Urothelium cell line (cell line): ENCODE measurements around the gene PHOX2B.
"Not testable (repeated sequence)": the region's sequence is repeated elsewhere in the genome, so short reads cannot be mapped to it uniquely, and the experiment has no call there.

Experiments
- DNase-seq: peaks from one replicate; pipeline ENCODE4 v3.0.0; 2011; ENCODE audit warnings: low spot score, mixed read lengths
- FAIRE-seq: peaks from 2 replicates; lab custom pipeline; 2011; peaks lifted over from hg19 to GRCh38; lab: Jason Lieb, UNC

PHOX2B gene

GRCh38 chr4:41749631-41750039 is 1.1 kb upstream of the PHOX2B start:
- DNase-seq (no peak), FAIRE-seq (no peak)

- DNase-seq (no peak), FAIRE-seq (no peak)
Measured at GRCh38 chr4:41748074-41748570, 403 bp downstream of the PHOX2B start.

- no peak for FAIRE-seq
- no peak for DNase-seq
Measured at GRCh38 chr4:41747230-41748055, 1.1 kb downstream of the PHOX2B start.

GRCh38 chr4:41746440-41747229 is 1.9 kb downstream of the PHOX2B start:
- FAIRE-seq (no peak), DNase-seq (no peak)

- no peak for DNase-seq
- FAIRE-seq: no peak
Measured at GRCh38 chr4:41746025-41746439, 2.5 kb downstream of the PHOX2B start.

- FAIRE-seq: no peak
- no peak for DNase-seq
Measured at GRCh38 chr4:41745292-41746024, 3.1 kb downstream of the PHOX2B start.

- FAIRE-seq (no peak), DNase-seq (no peak)
Measured at GRCh38 chr4:41744572-41745291, 3.8 kb downstream of the PHOX2B start.

- DNase-seq (no peak), FAIRE-seq (no peak)
Measured at GRCh38 chr4:41741354-41741753, 7.2 kb downstream of the PHOX2B start.

GRCh38 chr4:41737491-41737890 is 11.0 kb downstream of the PHOX2B start:
- FAIRE-seq, DNase-seq: not testable (repeated sequence)

- FAIRE-seq: no peak
- peak; percentile 22 for DNase-seq
Measured at GRCh38 chr4:41734371-41734770, 14.2 kb downstream of the PHOX2B start.

- DNase-seq: no peak
- no peak for FAIRE-seq
Measured at GRCh38 chr4:41731569-41732126, 16.9 kb downstream of the PHOX2B start.

GRCh38 chr4:41728573-41728913 is 20.0 kb downstream of the PHOX2B start:
- no peak for DNase-seq
- FAIRE-seq: peak; percentile 66

- FAIRE-seq: no peak
- no peak for DNase-seq
Measured at GRCh38 chr4:41727861-41728572, 20.5 kb downstream of the PHOX2B start.

- no peak for DNase-seq
- no peak for FAIRE-seq
Measured at GRCh38 chr4:41725254-41725653, 23.3 kb downstream of the PHOX2B start.

- no peak for DNase-seq
- no peak for FAIRE-seq
Measured at GRCh38 chr4:41723286-41723685, 25.2 kb downstream of the PHOX2B start.

GRCh38 chr4:41722181-41722580 is 26.3 kb downstream of the PHOX2B start:
- no peak for DNase-seq
- no peak for FAIRE-seq

- no peak for DNase-seq
- FAIRE-seq: no peak
Measured at GRCh38 chr4:41719417-41719816, 29.1 kb downstream of the PHOX2B start.

GRCh38 chr4:41718907-41719306 is 29.6 kb downstream of the PHOX2B start:
- peak; percentile 32 for DNase-seq
- no peak for FAIRE-seq

GRCh38 chr4:41715155-41715554 is 33.4 kb downstream of the PHOX2B start:
- no peak for FAIRE-seq

More at GRCh38 chr4:41715155-41715554, 33.4 kb downstream of the PHOX2B start:
- no peak for DNase-seq
